Kidney tubule cell (primary cell): ENCODE data around the gene PSEN1.

Experiments used
- DNase-seq: peaks from one replicate; pipeline ENCODE4 v3.0.0-alpha.2; 2018; ENCODE audit warnings: low spot score

Gene PSEN1

DNA sequence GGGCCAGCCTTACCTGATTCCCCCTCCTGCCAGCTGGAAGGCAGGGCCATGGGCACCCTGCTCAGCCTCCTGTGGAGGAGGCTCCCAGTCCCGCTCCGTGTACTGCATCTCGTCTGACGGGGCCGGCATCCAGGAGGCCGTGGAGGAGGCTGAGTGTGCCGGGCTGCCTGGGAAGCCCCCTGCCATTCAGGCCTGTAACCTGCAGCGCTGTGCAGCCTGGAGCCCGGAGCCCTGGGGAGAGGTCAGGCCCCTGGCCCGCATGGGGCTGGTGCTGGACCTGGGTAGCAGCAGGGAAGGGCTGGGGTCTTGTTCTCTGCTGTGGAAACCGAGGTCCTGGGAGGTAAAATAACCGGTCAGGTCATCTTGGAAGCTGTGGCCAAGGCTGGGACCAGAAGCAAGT is 117.4 kb downstream of the PSEN1 start:
- DNase-seq = no peak

GRCh38 chr14:73254247-73255004 is 118.1 kb downstream of the PSEN1 start:
- no peak for DNase-seq

DNA sequence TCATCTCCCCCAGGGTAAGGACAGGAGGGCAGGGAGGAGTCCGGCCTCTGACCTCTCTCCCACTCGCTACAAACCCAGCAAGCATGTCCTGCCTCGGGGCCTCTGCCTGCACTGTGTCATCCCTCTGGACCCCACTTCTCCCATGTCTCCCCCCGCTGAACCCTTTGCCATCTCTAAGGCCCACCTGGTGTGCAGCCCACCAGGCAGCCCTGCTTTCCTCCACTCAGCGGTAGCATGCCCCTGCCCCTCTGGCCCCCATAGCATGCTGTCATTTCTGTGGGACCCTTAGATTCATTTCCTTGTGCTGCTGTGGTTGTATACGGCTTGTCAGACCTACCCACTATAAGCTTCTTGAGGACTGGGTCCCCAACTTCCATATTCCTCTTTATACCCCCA is 118.7 kb downstream of the PSEN1 start:
- DNase-seq = no peak

GRCh38 chr14:73255693-73256225 is 119.5 kb downstream of the PSEN1 start:
- DNase-seq = no peak

DNA sequence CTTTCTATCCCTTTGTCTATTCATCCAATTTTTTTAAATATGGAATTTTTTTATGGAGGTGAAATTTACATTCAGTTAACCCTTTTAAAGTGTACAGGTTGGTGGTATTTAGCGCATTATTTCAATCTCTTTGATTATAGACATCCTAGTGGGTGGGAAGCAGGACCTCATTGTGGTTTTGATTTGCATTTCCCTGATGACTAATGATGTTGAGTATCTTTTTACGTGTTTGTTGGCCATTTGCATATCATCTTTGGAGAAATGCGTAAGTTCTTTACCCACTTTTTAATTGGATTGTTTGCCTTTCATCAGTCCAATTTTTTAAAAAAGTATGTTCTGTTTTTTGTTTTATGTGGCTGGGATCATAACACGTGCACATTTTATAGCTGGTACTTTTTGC is 121.8 kb downstream of the PSEN1 start:
- DNase-seq = no peak

DNA sequence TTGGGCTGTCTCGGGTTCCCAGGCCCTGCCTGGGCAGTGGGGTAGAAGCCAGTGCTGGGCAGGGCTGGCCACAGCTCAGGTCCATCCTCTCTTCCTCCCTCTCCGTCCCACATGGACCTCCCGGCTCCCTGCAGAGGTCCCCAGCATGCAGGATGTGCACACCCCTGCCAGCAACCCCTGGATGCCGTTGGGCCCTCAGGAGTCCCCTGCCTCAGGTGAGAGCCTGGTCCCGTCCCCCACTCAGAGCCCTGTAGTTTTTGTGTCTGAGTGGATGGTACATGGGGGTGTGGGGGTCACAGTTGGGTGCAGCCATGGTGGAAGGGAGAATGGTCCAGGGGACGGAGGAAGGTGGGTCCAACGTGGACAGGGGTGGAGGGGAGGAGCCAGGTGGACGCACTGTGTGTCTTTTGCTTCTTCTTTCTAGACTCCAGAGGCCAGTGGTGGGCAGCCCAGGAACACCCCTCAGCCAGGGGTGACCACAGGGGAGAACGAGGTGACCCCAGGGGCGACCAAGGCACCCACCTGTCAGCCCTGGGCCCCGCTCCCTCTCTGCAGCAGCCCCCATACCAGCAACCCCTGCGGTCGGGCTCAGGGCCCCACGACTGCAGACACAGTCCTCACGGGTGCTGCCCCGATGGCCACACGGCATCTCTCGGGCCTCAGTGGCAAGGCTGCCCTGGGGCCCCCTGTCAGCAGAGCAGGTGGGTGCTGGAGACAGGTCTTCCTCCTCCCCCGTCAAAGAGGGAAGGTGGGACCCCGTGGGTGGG is 122.7 kb downstream of the PSEN1 start:
- DNase-seq = no peak

DNA sequence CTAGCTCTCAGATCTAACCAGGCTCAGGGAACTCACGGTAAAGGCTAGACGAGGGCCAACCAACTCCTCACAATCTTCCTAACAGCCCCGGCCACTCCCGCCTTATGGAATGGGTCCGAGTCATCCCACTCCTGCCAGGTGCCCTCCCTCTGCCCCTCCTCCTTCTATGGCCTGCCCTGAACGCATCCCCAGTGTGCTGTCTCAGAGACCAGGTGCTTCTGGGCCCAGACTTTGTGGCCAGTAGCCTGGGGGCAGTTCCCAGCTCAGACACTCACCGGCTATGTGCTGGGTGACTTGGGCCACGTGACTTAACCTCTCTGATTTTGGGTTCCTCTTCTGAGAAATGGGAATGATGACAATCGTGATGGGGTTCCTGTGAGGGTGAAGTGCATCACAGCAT is 123.5 kb downstream of the PSEN1 start:
- DNase-seq = no peak

- no peak for DNase-seq
Measured at GRCh38 chr14:73260574-73260973, 124.3 kb downstream of the PSEN1 start.

- DNase-seq = no peak
Measured at GRCh38 chr14:73261075-73261474, 124.8 kb downstream of the PSEN1 start.

DNA sequence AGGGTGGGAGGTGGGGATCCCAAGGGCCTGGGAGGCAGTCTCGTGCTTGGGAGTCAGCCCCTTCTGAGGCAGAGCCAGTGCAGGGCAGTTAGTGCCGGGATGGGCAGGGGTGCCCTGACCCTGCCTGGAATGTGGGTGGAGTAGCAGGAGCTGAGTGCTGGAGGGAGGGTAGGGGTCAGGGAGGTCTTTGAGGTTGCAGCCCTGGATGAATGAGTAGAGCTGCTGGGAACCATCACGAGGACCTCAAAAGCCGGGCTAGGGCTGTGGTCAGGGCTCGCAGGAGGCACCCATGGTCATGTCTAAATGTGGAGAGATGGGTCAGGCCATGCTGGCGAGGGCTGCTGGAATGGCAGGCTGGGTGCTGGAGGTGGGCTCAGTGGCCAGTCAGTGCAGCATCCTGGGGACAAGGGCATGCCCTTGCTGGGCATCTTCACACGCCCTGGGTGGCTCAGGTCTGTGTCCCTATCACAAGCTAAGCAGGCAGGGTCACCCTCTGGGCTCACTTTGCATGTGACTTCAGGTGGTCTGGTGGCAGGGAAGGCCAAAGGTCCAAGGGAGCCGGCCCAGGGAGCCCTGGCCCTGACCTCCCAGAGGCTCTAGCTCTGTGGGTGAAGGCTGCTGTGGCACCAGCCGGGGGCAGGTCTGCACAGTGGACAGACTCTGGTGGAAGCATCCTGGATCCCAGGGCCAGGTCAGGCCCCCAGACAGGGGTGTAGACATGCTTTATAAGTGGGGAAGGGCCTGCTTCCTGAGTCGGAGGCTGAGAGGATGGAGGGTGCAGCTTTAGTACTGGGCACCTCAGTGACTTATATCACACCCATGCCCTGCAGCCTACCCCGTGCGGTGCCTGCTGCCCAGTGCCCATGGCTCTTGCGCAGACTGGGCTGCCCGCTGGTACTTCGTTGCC is 125.5 kb downstream of the PSEN1 start:
- no peak for DNase-seq

DNA sequence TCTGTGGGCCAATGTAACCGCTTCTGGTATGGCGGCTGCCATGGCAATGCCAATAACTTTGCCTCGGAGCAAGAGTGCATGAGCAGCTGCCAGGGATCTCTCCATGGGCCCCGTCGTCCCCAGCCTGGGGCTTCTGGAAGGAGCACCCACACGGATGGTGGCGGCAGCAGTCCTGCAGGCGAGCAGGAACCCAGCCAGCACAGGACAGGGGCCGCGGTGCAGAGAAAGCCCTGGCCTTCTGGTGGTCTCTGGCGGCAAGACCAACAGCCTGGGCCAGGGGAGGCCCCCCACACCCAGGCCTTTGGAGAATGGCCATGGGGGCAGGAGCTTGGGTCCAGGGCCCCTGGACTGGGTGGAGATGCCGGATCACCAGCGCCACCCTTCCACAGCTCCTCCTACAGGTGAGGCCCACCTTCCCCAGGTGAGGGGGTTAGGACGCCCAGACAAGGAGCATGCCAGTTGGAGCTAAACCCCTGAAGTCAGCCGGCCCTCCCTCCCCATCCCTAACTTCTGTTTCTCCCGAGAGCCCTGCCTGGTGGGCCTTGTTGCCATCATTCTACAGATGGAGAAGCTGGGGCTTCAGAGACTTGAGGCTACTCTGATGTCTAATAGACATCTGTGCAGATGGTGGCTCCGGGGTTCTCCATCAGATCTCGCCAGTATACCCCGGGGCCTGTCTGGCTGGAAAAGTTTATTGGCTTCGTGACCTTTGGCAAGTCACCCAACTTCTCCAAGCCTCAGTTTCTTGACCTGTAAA is 126.3 kb downstream of the PSEN1 start:
- no peak for DNase-seq

DNA sequence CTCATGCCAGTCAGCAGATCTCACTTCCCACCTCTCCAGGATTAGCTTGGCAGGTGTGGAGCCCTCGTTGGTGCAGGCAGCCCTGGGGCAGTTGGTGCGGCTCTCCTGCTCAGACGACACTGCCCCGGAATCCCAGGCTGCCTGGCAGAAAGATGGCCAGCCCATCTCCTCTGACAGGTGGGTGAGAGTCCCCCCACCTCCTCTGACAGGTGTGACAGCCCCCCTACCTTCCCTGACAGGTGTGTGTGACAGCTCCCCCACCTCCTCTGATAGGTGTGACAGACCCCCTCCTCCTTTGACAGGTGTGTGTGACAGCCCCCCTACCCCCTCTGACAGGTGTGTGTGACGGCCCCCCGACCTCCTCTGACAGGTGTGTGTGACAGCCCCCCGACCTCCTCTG is 127.3 kb downstream of the PSEN1 start:
- no peak for DNase-seq

DNA sequence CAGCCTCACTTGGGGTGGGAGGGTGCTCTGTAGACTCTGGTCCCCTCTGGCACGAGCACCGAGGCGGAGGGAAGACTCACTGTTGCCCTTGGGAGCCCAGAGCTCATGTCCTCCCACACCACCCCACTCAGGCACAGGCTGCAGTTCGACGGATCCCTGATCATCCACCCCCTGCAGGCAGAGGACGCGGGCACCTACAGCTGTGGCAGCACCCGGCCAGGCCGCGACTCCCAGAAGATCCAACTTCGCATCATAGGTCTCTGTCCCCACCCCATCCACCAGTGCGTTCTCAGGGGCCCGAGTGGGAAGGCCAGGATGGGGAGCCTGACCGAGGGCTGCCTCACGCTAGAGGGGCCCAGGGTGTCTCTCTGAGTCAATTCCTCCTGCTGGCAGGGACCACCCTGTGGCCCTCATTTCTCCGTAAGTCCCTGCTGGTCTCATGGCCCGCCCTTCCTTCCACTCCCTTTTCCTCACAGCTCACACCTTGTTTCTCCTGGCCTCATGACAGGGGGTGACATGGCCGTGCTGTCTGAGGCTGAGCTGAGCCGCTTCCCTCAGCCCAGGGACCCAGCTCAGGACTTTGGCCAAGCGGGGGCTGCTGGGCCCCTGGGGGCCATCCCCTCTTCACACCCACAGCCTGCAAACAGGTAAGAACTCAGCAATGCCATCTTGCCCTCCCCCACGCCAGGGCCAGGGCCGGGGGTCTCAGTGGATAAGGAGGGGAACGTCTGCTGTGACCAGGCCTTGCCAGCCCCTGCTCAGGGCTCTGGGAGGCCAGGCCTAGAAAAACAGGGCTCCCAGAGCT is 128.0 kb downstream of the PSEN1 start:
- no peak for DNase-seq

DNA sequence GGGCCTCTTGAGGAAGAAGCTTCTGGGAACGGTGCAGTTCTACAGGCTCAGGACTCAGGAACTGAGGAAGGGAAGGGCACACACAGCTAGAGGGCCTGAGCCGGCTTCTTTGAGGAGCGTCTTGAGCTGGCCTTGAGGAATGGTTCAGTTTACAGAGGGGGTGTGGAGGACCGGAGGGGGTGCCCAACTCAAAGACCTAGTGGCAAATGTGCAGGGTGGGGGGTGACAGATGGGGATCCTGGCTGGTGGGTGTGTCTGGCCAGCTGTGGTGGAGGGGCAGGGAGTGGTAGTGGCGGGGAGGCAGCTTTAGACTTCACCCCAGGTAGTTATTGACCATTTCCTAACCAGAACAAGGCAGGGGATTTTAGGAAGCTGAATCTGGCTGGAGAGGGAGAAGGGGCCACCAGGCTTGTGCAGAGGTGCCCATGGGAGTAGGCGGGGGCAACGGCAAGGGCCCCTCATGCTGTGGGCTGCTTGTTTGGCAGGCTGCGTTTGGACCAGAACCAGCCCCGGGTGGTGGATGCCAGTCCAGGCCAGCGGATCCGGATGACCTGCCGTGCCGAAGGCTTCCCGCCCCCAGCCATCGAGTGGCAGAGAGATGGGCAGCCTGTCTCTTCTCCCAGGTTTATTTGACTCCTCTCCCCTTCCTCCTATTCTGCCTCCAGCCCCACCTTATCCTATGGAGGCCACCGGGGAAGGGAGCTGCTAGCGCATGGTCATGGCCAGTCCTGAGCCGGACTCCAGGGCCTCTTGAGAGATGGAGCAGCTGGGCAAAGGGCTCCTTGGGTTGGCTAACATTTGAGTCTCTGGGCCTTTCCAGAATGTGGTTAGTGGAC is 128.8 kb downstream of the PSEN1 start:
- no peak for DNase-seq

DNA sequence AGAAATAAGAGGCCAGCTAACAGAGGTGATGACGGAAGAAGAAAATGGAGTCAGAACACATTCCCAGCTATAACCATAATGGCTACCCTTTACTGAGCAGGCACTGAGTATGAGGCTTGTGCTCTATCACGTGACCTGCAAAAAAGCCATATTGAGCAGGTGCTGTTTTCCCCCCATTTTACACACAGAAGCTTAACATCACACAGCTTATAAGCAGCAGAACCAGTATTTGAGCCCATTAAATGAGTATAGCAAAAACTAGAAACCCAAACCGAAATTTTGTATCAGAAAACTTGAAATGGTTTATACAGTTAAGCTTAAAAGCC is 129.4 kb downstream of the PSEN1 start:
- no peak for DNase-seq

DNA sequence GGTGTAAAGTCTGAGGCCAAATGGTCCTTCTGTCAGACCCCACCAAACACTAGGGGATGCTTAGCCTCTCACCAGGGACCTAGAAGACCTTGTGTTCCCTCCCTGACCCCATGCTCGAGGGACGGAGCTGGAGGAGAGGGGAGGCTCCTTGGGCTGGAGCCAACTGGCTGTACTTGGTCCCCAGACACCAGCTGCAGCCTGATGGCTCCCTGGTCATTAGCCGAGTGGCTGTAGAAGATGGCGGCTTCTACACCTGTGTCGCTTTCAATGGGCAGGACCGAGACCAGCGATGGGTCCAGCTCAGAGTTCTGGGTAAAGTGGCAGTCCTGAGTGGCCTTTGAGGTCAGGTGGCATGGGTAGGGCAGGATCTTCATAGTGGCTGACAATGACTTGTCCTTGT is 130.0 kb downstream of the PSEN1 start:
- no peak for DNase-seq

DNA sequence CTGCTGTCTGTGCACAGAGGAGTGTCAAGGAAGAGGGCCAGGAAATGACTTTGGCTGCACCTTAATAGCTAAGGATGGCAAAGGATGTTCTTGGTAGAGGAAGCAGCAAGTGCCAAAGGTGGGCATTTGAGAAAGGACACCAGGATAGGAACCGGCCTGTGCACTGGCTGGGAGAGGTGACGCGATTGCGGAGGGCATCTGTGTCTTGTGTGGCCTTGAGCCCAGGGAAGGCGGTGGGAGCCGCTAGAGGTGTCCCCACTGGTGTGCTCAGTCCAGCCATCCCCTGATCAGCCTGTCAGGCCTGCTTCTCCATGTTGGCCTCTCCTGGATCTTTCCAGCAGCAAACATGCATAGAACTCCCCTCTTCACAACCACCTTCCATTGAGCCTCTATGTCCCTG is 131.2 kb downstream of the PSEN1 start:
- no peak for DNase-seq

- DNase-seq = peak; percentile 75
Measured at GRCh38 chr14:73269729-73270531, 133.6 kb downstream of the PSEN1 start.

DNA sequence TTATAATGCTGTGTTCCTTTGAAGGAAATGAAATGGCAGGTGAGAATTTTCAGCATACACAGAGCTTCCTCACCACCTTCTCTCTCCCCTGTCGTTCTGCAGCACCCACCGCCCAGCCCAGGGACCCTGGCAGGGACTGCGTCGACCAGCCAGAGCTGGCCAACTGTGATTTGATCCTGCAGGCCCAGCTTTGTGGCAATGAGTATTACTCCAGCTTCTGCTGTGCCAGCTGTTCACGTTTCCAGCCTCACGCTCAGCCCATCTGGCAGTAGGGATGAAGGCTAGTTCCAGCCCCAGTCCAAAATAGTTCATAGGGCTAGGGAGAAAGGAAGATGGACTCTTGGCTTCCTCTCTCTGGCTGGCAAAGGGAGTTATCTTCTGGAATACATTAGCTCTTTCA is 136.1 kb downstream of the PSEN1 start:
- no peak for DNase-seq
